ENCODE measurements around the gene ATP10D.

DNA sequence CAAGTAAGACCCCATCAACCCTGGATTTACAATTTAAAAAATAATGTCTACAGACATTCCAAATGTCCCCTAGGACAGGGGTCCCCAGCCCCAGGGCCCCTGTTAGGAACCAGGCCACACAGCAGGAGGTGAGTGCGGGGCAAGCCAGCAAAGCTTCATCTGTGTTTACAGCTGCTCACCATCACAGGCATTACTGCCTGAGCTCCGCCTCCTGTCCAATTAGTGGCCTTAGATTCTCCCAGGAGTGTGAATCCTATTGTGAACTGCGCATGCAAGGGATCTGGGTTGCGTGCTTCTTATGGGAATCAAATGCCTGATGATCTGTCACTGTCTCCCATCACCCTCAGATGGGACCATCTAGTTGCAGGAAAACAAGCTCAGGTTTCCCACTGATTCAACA is 146.1 kb downstream of the ATP10D start:
- no peak for TF ChIP-seq TARDBP (IDR thresholded peaks at IDR 0.05)
- no peak for TF ChIP-seq BHLHE40 (IDR thresholded peaks at IDR 0.05; ENCODE audit: borderline replicate concordance)
- no peak for TF ChIP-seq ELF4 (IDR thresholded peaks at IDR 0.05)
- TF ChIP-seq L3MBTL2 (conservative IDR thresholded peaks at IDR 0.05): no peak
- TF ChIP-seq ZNF384 (IDR thresholded peaks at IDR 0.05): no peak
- TF ChIP-seq, protein P1, sequence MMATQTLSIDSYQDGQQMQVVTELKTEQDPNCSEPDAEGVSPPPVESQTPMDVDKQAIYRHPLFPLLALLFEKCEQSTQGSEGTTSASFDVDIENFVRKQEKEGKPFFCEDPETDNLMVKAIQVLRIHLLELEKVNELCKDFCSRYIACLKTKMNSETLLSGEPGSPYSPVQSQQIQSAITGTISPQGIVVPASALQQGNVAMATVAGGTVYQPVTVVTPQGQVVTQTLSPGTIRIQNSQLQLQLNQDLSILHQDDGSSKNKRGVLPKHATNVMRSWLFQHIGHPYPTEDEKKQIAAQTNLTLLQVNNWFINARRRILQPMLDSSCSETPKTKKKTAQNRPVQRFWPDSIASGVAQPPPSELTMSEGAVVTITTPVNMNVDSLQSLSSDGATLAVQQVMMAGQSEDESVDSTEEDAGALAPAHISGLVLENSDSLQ (IDR thresholded peaks at IDR 0.05): no peak
- no peak for TF ChIP-seq FOXA1 (IDR thresholded peaks at IDR 0.05)
- no peak for TF ChIP-seq FOXM1 (IDR thresholded peaks at IDR 0.05; ENCODE audit: borderline replicate concordance)
- no peak for TF ChIP-seq NFRKB (IDR thresholded peaks at IDR 0.05)
- no peak for TF ChIP-seq SP1 (IDR thresholded peaks at IDR 0.05)
- TF ChIP-seq FOXK2 (IDR thresholded peaks at IDR 0.05): no peak
